ENCODE measurements around the gene SMYD3.

DNA sequence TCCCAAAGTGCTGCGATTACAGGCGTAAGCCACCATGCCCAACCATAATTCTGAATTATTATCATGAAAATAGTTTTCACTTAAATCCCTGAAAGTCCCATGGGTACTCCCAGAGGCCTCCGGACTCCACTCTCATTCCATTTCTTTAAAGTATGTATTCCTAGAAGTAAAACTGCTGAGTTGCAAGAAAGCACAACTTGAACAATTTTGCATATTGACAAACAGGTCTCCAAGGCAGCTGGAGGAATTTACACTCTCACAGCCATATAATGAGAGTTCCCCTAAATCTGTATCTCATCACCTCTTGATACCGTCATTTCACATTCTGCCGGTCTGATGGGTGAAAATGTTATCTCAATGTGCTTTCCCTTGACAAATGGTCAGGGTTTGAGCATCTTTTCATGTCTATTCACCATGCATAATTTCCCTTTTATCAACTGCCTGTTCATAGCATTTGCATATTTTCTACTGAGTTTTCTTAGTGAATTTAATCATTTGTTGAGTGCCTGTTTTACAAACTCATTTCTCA, 129.4 kb downstream of the SMYD3 start:
- TF ChIP-seq, protein P1, sequence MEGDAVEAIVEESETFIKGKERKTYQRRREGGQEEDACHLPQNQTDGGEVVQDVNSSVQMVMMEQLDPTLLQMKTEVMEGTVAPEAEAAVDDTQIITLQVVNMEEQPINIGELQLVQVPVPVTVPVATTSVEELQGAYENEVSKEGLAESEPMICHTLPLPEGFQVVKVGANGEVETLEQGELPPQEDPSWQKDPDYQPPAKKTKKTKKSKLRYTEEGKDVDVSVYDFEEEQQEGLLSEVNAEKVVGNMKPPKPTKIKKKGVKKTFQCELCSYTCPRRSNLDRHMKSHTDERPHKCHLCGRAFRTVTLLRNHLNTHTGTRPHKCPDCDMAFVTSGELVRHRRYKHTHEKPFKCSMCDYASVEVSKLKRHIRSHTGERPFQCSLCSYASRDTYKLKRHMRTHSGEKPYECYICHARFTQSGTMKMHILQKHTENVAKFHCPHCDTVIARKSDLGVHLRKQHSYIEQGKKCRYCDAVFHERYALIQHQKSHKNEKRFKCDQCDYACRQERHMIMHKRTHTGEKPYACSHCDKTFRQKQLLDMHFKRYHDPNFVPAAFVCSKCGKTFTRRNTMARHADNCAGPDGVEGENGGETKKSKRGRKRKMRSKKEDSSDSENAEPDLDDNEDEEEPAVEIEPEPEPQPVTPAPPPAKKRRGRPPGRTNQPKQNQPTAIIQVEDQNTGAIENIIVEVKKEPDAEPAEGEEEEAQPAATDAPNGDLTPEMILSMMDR (IDR thresholded peaks at IDR 0.05), result no peak
- TF ChIP-seq POLR2A (IDR thresholded peaks at IDR 0.05) (no peak), EP300 (IDR thresholded peaks at IDR 0.05) (no peak)
